GM18517 (cell line): ENCODE results near the gene KCTD10.

ENCODE experiments used
- ATAC-seq: cut with Tn5 transposase; IDR thresholded peaks from one replicate; pipeline ENCODE4 v1.9.1; 2021; ENCODE audit warnings: mild to moderate bottlenecking, moderate library complexity; ENCODE audit not compliant: unreplicated experiment

The KCTD10 gene

DNA sequence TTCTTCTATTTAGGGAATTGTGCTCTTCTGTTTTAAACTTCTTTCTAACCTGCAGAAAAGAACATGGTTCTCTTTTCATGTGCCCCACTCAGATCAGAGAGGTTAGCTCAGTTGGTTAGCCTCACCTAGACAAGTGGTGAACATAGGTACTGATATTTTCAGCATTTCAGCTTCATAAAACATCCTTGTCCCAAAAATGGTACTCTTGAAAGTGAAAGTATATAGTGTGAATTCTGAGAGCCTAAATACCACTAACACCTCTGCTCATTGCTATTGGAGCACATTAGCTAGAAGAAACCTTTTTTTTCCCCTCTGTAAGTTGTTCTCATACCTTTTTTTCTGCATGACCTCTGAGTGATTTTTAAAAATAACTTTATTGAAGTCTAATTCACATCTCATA is 17.9 kb upstream of the KCTD10 start:
- ATAC-seq, result no peak

GRCh38 chr12:109494348-109494881 is 17.3 kb upstream of the KCTD10 start:
- no peak for ATAC-seq

DNA sequence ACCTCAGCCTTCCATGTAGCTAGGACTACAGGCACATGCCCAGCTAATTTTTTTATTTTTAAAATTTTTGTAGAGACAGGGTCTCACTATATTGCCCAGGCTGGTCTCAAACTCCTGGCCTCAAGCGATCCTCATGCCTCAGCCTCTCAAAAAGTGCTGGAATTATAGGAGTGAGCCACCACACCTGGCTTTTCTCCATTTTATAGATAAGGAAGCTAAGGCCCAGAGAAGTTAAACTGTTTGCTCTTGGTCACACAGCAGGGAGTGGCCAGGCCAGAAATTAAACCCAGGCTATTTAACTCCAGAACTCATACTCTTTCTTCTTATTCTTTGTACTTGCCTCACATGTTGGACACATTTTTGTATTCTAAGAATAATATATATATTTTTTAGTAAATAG is 16.8 kb upstream of the KCTD10 start:
- no peak for ATAC-seq

DNA sequence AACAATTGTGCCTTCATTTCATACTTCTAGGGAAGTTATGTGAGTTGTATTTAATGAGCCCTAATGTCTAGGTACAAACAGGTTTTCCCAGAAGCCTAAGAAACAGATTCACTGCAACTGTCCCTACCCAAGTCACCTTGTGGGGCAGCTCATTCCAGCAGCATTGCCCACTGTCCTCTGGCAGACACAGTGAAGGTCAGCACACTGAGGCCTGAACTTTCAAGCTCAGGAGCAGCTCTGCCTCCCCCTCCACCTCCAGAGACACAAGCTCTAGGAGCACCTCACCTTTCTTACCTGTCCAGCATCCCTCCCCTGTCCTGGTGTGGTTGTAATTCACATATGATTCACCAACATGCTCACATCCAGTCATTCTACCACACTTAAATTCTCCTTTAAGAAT is 16.0 kb upstream of the KCTD10 start:
- no peak for ATAC-seq

- no peak for ATAC-seq
Measured at GRCh38 chr12:109492371-109492770, 15.3 kb upstream of the KCTD10 start.

DNA sequence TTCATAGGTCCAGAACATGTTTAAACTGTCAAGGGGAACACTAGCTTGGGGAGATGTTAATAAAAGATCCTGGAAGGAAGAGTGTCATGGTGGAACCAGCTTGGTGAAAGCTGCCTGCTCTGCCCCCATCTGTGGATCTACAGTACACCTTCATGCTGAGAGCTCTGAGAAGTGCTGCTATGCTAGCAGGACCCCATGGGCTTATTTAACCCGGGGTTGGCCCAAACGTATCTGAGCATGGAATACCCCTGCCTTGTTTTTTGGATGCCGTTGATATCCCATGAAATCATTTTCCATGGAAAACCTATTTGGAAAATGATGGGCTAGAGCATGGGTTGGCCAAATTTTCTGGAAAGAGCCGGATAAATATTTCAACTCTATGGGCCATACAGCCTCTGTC is 14.6 kb upstream of the KCTD10 start:
- ATAC-seq, result no peak

DNA sequence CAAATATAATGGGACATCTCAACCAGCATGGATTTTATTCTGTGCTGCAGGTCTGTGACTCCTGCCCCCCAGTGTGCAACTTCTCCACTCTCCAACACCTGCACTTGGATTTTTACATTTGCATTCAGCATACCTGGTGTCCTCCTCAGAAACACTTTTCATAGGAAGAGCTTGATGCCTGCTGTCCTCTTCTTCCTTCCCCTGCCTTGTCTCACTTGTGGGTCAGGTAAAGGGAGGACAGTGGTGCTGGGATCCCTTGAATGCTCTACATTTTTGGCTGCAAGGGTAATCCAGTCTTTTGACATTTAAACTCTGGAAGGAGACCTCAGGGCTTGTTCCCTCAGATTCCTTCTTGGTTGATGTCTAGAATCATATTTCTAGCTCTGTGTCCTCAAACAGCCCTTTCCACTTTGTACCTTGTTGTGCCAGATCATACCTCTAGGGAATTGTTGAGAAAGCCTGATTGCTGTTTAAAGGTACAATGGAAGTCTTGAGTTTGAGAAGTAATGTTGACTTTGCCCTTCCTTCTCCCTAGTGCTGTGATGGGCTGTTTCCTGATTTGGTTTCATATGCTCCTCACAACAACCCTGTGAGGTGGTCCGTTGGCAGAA is 13.0 kb upstream of the KCTD10 start:
- no peak for ATAC-seq

DNA sequence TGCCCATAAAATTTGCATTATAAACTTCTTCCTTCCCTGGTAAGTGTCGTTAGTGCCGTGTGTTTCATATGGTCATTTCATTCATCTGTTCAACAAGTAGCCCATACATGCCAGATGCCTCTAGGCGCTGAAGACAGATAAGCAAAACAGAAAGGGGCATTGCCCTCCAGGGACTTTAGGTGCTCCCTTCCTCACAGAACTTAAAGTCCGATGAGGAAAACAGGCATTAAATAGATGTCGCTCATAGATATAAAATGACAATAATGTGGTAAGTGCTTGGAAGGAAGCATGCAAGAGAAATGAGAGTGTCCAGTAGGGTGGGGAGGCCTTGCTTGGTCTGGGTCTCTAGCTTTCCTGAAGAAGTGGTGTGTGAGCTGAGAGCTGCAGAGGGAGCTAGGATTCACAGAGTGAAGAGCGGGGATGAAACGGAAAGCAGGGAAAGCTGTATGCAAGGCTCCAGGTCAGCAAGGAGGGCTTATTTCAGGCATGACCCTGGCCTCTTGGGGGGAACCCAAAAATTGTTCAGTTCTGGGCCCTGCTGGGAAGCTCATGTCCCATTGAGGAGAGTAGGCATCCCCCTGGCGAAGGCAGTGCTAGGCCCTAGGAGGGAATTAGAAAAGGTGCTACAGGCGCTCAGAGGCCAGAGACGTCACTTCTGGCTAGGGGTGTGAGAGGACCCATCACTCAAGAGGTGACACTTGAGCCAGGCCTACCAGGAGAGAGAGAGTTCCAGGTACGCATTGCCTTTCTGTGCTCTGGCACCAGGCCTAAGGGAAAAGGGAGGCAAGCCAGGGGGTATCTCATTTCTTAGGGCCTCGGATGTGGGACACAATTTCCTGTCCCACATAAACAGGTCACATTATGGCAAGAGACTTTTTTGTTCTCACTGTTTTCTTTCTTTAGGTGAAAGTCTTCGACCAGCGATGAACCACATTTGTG is 12.2 kb upstream of the KCTD10 start:
- ATAC-seq, result no peak

GRCh38 chr12:109488051-109488665 is 11.1 kb upstream of the KCTD10 start:
- ATAC-seq, result no peak

- ATAC-seq, result no peak
Measured at GRCh38 chr12:109487181-109488050, 10.3 kb upstream of the KCTD10 start.

DNA sequence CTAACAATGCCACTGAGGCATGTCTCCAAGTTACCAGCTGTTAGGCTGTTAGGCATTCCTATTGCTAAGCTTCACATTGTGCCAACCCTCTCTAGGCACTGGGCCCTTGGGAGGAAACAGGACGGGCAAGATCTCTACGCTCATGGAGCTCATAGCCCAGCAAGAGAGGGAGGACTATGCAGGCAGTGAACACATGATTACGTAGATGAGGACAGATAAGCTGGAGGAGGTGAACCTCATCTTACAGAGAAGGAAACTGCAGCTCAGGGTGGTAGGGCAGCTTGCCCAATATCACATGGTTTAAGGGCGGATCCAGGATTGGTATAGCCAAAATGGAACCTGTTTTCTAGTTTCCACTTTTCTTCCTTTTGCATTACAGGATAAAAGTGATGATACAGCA is 8.1 kb upstream of the KCTD10 start:
- ATAC-seq, result no peak

- no peak for ATAC-seq
Measured at GRCh38 chr12:109483346-109483745, 6.2 kb upstream of the KCTD10 start.

GRCh38 chr12:109482894-109483293 is 5.8 kb upstream of the KCTD10 start:
- ATAC-seq, result no peak

- ATAC-seq, result no peak
Measured at GRCh38 chr12:109482491-109482890, 5.4 kb upstream of the KCTD10 start.

- no peak for ATAC-seq
Measured at GRCh38 chr12:109481863-109482262, 4.8 kb upstream of the KCTD10 start.

DNA sequence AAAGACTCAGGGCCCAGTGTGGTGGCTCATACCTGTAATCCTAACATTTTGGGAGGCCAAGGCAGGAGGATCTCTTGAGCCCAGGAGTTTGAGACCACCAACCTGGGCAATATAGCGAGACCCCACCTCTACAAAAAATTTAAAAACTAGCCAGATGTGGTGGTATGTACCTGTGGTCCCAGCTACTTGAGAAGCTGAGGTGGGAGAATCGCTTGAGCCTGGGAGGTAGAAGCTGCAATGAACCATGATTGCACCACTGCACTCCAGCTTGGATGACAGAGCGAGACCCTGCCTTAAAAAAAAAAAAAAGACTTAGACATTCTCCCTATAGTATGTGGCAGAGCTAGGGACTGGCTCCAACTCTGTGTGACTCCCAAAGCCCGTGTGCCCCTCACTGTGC is 3.3 kb upstream of the KCTD10 start:
- ATAC-seq, result no peak

- no peak for ATAC-seq
Measured at GRCh38 chr12:109479761-109480160, 2.7 kb upstream of the KCTD10 start.

DNA sequence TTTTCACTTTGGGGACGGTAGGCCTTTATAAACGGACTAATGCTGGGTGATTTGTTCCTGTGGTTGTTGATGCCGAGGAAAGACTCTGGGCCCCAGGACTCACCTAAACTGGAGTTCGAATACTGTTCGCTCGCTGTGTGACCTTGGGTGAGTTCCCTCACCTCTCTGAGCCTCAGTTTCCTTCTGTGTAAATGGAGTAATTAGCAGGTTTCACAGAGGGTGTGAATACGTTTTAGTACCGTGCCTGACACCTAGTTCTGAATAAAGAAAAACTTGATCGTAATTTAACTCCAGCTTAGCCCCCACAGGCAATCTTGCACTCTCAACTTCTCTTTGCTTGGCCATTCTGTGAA is 839 bp upstream of the KCTD10 start:
- ATAC-seq, result no peak

GRCh38 chr12:109476807-109477184 is 304 bp downstream of the KCTD10 start:
- no peak for ATAC-seq

DNA sequence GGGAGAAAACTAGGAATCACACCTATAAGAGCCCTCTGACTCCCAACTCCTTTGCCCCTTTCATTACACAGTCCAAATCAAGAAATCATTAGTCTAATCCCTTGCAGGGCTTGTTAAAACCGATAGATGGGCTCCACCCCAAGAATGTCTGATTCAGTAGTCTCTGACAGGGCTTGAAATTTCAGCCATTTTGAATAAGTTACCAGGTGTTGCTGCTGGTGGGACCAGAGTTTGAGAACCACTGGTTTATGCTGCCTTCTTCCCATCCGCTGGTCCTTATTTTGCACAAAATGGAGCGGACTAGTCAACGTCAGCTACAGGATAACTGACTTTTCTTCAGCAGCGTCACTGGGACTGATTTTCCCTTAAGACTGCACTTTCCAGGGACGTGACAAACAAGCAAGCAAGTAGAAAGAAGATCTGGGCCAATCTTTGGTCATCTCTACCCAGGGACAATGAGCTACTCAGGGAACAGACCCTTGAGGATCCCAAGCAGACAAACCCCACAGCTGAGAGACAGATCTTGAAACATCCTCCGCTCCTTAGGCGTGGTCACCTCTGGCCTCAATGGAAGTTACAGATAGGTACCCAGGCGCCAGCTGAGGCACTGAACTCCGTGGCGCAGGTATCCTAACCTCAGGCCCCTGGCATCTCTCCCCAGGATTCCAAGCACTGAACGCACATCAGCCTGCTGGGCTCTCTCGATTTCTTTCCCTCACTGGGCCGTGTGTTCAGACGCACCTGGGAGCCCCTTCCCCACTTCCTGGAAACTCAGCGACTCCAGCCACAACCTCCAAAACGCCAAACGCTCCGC is 900 bp downstream of the KCTD10 start:
- ATAC-seq, result no peak
